ENCODE data around the gene STK35. TPM values are rescaled to one million over a fixed set of nuclear protein-coding genes. Genes with fewer than 3 reads are reported as not detected.

The STK35 gene
- total and polyA plus RNA-seq, 9 donors: 5.1 to 20.2 (median 13.2) TPM

DNA sequence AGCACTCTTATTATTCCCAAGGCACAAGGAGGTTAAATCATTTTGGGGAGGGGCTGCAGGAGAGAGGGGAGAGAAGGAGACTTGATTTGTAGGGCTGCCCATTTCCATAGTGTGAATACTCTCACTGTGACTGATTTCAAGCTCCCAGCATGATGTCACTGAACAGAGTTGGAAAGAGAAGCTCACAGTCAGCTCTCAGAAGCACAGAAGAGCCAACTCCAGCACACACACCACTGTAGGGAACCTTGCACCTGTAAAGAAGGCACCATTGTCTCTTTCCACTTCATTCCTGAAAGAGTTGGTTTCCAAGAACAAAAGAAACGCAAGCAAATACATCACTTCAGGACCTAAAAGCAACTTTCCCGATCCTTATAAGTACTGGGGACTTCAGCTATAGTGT lies 12.7 kb upstream of the STK35 start:
- H3K9me3 ChIP-seq: no peaks in the 10 kb centered on the region
- no peak for DNase-seq
- TF ChIP-seq, protein P1, sequence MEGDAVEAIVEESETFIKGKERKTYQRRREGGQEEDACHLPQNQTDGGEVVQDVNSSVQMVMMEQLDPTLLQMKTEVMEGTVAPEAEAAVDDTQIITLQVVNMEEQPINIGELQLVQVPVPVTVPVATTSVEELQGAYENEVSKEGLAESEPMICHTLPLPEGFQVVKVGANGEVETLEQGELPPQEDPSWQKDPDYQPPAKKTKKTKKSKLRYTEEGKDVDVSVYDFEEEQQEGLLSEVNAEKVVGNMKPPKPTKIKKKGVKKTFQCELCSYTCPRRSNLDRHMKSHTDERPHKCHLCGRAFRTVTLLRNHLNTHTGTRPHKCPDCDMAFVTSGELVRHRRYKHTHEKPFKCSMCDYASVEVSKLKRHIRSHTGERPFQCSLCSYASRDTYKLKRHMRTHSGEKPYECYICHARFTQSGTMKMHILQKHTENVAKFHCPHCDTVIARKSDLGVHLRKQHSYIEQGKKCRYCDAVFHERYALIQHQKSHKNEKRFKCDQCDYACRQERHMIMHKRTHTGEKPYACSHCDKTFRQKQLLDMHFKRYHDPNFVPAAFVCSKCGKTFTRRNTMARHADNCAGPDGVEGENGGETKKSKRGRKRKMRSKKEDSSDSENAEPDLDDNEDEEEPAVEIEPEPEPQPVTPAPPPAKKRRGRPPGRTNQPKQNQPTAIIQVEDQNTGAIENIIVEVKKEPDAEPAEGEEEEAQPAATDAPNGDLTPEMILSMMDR (IDR thresholded peaks at IDR 0.05): no peak
- TF ChIP-seq EP300 (IDR thresholded peaks at IDR 0.05) (no peak), POLR2A (IDR thresholded peaks at IDR 0.05) (no peak)
- 22 to 31% (median 27%) methylated on average over 2 of the region's 2 CpGs for WGBS, 3 donors
- no peak overlapping the region for H3K4me3 ChIP-seq
- intact Hi-C loops (cut with DNase I): loop anchor here in 1 of 4 donors (10.0 kb wide), 1 partner anchor 86 kb away; no protein-coding TSS in a partner anchor
- no peaks in the 10 kb centered on the region for H3K4me1 ChIP-seq (ENCODE audit: insufficient read depth)
- no peaks in the 10 kb centered on the region for H3K27me3 ChIP-seq
- no peaks in the 10 kb centered on the region for H3K36me3 ChIP-seq
- no peak overlapping the region for H3K27ac ChIP-seq

DNA sequence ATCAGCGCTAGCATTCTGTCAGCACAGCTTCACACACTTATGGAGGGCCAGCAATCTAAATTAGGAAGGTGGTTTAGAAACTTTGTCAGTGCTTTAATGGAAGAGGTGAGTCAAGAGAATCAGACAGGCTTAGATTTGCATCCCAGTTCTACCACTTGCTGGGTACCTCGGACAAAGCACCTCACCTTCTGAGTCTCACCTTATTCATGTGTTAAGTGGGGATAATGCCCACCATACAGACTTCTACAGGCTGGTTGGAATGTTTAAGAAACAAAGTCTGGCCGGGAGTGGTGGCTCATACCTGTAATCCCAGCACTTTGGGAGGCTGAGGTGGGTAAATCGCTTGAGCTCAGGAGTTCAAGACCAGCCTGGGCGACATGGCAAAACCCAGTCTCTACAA lies 12.2 kb upstream of the STK35 start:
- WGBS, 3 donors: 55 to 59% (median 59%) methylated on average over 5 of the region's 5 CpGs
- H3K36me3 ChIP-seq: no peaks in the 10 kb centered on the region
- H3K9me3 ChIP-seq: no peaks in the 10 kb centered on the region
- no peak for DNase-seq
- H3K4me1 ChIP-seq (ENCODE audit: insufficient read depth): no peaks in the 10 kb centered on the region
- TF ChIP-seq EP300 (IDR thresholded peaks at IDR 0.05) (no peak), POLR2A (IDR thresholded peaks at IDR 0.05) (no peak)
- TF ChIP-seq, protein P1 (IDR thresholded peaks at IDR 0.05): no peak
- no peaks in the 10 kb centered on the region for H3K27me3 ChIP-seq
- H3K27ac ChIP-seq: no peak overlapping the region
- intact Hi-C loops (cut with DNase I): loop anchor here in 1 of 4 donors (10.0 kb wide), 1 partner anchor 85 kb away; no protein-coding TSS in a partner anchor
- H3K4me3 ChIP-seq: no peak overlapping the region

DNA sequence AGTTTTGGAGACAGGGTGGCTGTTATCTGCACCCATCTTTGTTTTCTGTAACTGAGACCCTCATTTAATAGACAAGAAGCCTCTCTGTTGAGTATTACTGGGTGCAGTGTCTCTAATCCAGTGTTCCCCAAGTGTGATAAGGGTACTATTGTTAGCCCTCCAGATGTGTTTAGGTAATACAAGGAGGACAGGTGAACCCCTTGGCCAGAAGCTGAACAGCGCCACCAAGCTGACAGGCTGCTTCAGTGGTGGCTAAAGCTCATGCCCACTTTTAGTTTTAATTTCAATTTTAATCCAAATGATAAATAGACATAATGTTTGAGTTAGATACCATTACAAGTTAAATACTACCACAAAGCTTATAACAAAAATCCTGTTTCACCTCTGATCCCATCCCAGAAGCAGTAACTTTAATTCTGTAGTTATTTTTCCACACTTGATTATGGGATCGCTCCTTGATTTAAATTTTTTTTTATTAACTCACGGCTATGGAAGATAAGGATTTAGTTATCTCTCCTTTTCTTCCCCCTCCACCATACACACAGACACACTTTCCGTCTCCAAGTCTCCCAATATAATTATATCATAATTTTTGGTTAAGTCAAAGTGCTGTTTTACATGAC lies 8.4 kb upstream of the STK35 start:
- DNase-seq: no peak
- TF ChIP-seq, protein P1 (IDR thresholded peaks at IDR 0.05): no peak
- TF ChIP-seq EP300 (IDR thresholded peaks at IDR 0.05) (no peak), POLR2A (IDR thresholded peaks at IDR 0.05) (no peak)
- no peaks in the 10 kb centered on the region for H3K27me3 ChIP-seq
- H3K36me3 ChIP-seq: no peaks in the 10 kb centered on the region
- no peak overlapping the region for H3K4me3 ChIP-seq
- 27 to 37% (median 28%) methylated on average over 4 of the region's 4 CpGs for WGBS, 3 donors
- no peak overlapping the region for H3K27ac ChIP-seq
- intact Hi-C loops (cut with DNase I): loop anchor here in 1 of 4 donors (10.0 kb wide), 1 partner anchor 72 kb away; no protein-coding TSS in a partner anchor
- H3K4me1 ChIP-seq (ENCODE audit: insufficient read depth): no peaks in the 10 kb centered on the region
- H3K9me3 ChIP-seq: no peaks in the 10 kb centered on the region

DNA sequence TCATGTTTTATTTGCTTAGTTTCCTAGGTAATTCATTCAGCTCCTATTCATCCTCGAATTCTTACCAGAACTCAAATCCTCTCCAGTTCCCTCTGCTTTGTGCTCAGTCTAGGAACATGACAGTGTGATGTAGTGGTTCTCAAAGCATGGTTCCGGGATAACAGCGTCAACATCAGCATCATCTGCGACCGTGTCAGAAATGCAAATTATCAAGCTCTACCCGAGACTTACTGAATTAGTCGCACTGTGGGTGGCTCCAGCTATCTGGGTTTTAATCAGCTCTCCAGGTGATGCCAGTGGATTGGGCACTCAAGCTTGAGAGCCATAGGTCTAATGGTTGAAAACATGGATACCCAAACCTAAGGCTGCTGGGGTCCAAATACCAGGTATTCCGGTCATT lies 7.7 kb upstream of the STK35 start:
- Histone ChIP-seq H3K36me3 (no peaks in the 10 kb centered on the region), H3K4me3 (no peak overlapping the region), H3K27ac (no peak overlapping the region), H3K4me1 (ENCODE audit: insufficient read depth) (no peaks in the 10 kb centered on the region), H3K9me3 (no peaks in the 10 kb centered on the region), H3K27me3 (no peaks in the 10 kb centered on the region)
- intact Hi-C loops (cut with DNase I): loop anchor here in 1 of 4 donors (10.0 kb wide), 1 partner anchor 71 kb away; no protein-coding TSS in a partner anchor
- no peak for DNase-seq
- no peak for TF ChIP-seq POLR2A (IDR thresholded peaks at IDR 0.05)
- no peak for TF ChIP-seq EP300 (IDR thresholded peaks at IDR 0.05)
- TF ChIP-seq, protein P1 (IDR thresholded peaks at IDR 0.05): no peak
- WGBS, 3 donors: 45 to 63% (median 54%) methylated on average over 8 of the region's 8 CpGs

Data from ovary (tissue), 9 donors.